HG02588 (cell line): ENCODE results near the gene NAALADL2.

ENCODE experiments used
- ATAC-seq: cut with Tn5 transposase; IDR thresholded peaks from one replicate; pipeline ENCODE4 v1.9.1; 2021; ENCODE audit warnings: mild to moderate bottlenecking, moderate library complexity; ENCODE audit not compliant: unreplicated experiment

Gene NAALADL2

GRCh38 chr3:174859114-174859735 is at the start of gene NAALADL2:
Gene NAALADL2 (plus strand): TSS chr3:174859334.
- ATAC-seq = no peak

GRCh38 chr3:174810254-174810653 is 48.9 kb upstream of the NAALADL2 start:
- ATAC-seq = no peak

GRCh38 chr3:174812172-174812862 is 46.8 kb upstream of the NAALADL2 start:
- ATAC-seq = no peak

- no peak for ATAC-seq
Measured at GRCh38 chr3:174815750-174816149, 43.4 kb upstream of the NAALADL2 start.

- ATAC-seq = no peak
Measured at GRCh38 chr3:174820885-174821284, 38.2 kb upstream of the NAALADL2 start.

GRCh38 chr3:174821477-174821876 is 37.7 kb upstream of the NAALADL2 start:
- ATAC-seq = no peak

- ATAC-seq = no peak
Measured at GRCh38 chr3:174822320-174822719, 36.8 kb upstream of the NAALADL2 start.

- ATAC-seq = no peak
Measured at GRCh38 chr3:174826069-174826468, 33.1 kb upstream of the NAALADL2 start.

GRCh38 chr3:174844746-174845145 is 14.4 kb upstream of the NAALADL2 start:
- no peak for ATAC-seq

GRCh38 chr3:174846055-174846454 is 13.1 kb upstream of the NAALADL2 start:
- ATAC-seq = no peak

GRCh38 chr3:174854987-174855386 is 4.1 kb upstream of the NAALADL2 start:
- ATAC-seq = no peak

GRCh38 chr3:174857301-174857700 is 1.8 kb upstream of the NAALADL2 start:
- ATAC-seq = no peak

GRCh38 chr3:174858353-174858752 is 781 bp upstream of the NAALADL2 start:
- ATAC-seq = no peak

GRCh38 chr3:174859756-174860155 is 622 bp downstream of the NAALADL2 start:
- ATAC-seq = no peak

GRCh38 chr3:174862101-174862500 is 3.0 kb downstream of the NAALADL2 start:
- ATAC-seq = no peak

GRCh38 chr3:174862666-174863065 is 3.5 kb downstream of the NAALADL2 start:
- no peak for ATAC-seq

GRCh38 chr3:174863488-174863887 is 4.4 kb downstream of the NAALADL2 start:
- ATAC-seq = no peak

- ATAC-seq = no peak
Measured at GRCh38 chr3:174869448-174869847, 10.3 kb downstream of the NAALADL2 start.

GRCh38 chr3:174873832-174874657 is 14.9 kb downstream of the NAALADL2 start:
- ATAC-seq = no peak

GRCh38 chr3:174882789-174883188 is 23.7 kb downstream of the NAALADL2 start:
- no peak for ATAC-seq

- no peak for ATAC-seq
Measured at GRCh38 chr3:174883881-174884675, 24.9 kb downstream of the NAALADL2 start.
